Neural cell (in vitro differentiated cells): ENCODE results near the gene GABRG3.

Experiments
- EP300 ChIP-seq: fragments of 450-650 bp; conservative IDR thresholded peaks from 2 replicates; pipeline ENCODE4 v1.6.1; 2014; ENCODE audit warnings: antibody characterized with exemption, mild to moderate bottlenecking, moderate library complexity; ENCODE audit not compliant: poor library complexity, severe bottlenecking
- POLR2AphosphoS5 ChIP-seq: IDR thresholded peaks from 2 replicates; pipeline ENCODE4 v1.6.1; 2012
- SMC3 ChIP-seq: fragments of 450-650 bp; conservative IDR thresholded peaks from 2 replicates; pipeline ENCODE4 v1.6.1; 2014; ENCODE audit warnings: antibody characterized with exemption, mild to moderate bottlenecking, moderate library complexity; ENCODE audit not compliant: poor library complexity
- TF ChIP-seq, protein P1 (sequence below): fragments of 450-650 bp; IDR thresholded peaks from 2 replicates; pipeline ENCODE4 v1.5.1; 2014; ENCODE audit warnings: antibody characterized with exemption, mild to moderate bottlenecking, moderate library complexity; ENCODE audit not compliant: poor library complexity, severe bottlenecking
- TF ChIP-seq, protein P2 (sequence below): IDR thresholded peaks from 2 replicates; pipeline ENCODE4 v1.6.1; 2012; ENCODE audit warnings: borderline replicate concordance

DNA sequence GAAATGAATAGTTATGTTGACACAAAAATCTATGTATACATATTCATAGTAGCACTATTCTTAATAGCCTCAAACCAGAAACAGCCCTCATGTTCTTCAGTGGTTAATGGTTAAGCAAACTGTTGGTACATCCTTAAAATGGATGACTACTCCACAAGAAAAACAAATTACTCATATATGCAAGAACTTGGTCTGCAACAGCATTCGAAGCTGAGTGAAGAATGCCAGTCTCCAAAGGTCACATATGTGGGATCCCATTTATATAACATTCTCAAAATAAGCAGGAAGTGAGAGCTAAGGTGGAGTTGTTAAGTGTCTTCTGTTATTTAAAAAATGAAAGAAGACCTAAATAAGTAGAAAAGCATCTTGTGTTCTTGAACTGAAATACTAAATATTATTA is 365.7 kb downstream of the GABRG3 start:
- TF ChIP-seq SMC3 (no peak), POLR2AphosphoS5 (no peak), EP300 (no peak)
- TF ChIP-seq, protein P1, sequence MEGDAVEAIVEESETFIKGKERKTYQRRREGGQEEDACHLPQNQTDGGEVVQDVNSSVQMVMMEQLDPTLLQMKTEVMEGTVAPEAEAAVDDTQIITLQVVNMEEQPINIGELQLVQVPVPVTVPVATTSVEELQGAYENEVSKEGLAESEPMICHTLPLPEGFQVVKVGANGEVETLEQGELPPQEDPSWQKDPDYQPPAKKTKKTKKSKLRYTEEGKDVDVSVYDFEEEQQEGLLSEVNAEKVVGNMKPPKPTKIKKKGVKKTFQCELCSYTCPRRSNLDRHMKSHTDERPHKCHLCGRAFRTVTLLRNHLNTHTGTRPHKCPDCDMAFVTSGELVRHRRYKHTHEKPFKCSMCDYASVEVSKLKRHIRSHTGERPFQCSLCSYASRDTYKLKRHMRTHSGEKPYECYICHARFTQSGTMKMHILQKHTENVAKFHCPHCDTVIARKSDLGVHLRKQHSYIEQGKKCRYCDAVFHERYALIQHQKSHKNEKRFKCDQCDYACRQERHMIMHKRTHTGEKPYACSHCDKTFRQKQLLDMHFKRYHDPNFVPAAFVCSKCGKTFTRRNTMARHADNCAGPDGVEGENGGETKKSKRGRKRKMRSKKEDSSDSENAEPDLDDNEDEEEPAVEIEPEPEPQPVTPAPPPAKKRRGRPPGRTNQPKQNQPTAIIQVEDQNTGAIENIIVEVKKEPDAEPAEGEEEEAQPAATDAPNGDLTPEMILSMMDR: no peak
- TF ChIP-seq, protein P2, sequence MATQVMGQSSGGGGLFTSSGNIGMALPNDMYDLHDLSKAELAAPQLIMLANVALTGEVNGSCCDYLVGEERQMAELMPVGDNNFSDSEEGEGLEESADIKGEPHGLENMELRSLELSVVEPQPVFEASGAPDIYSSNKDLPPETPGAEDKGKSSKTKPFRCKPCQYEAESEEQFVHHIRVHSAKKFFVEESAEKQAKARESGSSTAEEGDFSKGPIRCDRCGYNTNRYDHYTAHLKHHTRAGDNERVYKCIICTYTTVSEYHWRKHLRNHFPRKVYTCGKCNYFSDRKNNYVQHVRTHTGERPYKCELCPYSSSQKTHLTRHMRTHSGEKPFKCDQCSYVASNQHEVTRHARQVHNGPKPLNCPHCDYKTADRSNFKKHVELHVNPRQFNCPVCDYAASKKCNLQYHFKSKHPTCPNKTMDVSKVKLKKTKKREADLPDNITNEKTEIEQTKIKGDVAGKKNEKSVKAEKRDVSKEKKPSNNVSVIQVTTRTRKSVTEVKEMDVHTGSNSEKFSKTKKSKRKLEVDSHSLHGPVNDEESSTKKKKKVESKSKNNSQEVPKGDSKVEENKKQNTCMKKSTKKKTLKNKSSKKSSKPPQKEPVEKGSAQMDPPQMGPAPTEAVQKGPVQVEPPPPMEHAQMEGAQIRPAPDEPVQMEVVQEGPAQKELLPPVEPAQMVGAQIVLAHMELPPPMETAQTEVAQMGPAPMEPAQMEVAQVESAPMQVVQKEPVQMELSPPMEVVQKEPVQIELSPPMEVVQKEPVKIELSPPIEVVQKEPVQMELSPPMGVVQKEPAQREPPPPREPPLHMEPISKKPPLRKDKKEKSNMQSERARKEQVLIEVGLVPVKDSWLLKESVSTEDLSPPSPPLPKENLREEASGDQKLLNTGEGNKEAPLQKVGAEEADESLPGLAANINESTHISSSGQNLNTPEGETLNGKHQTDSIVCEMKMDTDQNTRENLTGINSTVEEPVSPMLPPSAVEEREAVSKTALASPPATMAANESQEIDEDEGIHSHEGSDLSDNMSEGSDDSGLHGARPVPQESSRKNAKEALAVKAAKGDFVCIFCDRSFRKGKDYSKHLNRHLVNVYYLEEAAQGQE: no peak
